ENCODE results near the gene SETD7. TPM values are rescaled to one million over a fixed set of nuclear protein-coding genes. Genes with fewer than 3 reads are reported as not detected.

SETD7 gene
- polyA plus RNA-seq, 3 donors = 14.1 to 16.8 (median 15.4) TPM

- 0% methylated on average over 46 of the region's 57 CpGs for WGBS (ENCODE audit: insufficient coverage)
- peaks cover 0 to 2% (median 0%) of the 10 kb centered on the region in 3 donors for H3K27me3 Mint-ChIP-seq (ENCODE audit: low read depth in 3 of 3)
Observed at GRCh38 chr4:139554893-139555704, 920 bp downstream of the SETD7 start.

GRCh38 chr4:139554642-139554892 lies 1.5 kb downstream of the SETD7 start:
- H3K9me3 Mint-ChIP-seq = peaks cover 0 to 3% (median 0%) of the 10 kb centered on the region in 7 donors
- WGBS (ENCODE audit: insufficient coverage) = no CpG with 5 or more reads among the region's 1 CpG
- Histone ChIP-seq H3K4me2 (replicated peaks; ENCODE audit: extremely low read depth, low read length, poor library complexity, severe bottlenecking) (peak overlapping the region; percentile 83), H3K4me1 (ENCODE audit: control insufficient read depth in 1 of 2, insufficient read depth in 2 of 2, low read length in 2 of 2) (peaks cover 39 to 66% of the 10 kb centered on the region in 2 donors), H3K36me3 (replicated peaks in 1 of 2; ENCODE audit: control insufficient read depth in 1 of 2, insufficient read depth in 2 of 2, low read length in 2 of 2) (no peaks in the 10 kb centered on the region), H3K79me2 (ENCODE audit: insufficient read depth, low read length) (peaks cover 63% of the 10 kb centered on the region), H2AFZ (ENCODE audit: insufficient read depth, low read depth, low read length, poor library complexity, severe bottlenecking) (no peak overlapping the region), H4K20me1 (ENCODE audit: insufficient read depth, low read length) (peaks cover 37% of the 10 kb centered on the region), H3K9ac (ENCODE audit: insufficient read depth, low read length, poor library complexity, severe bottlenecking) (peak overlapping the region; percentile 91), H3K9me3 (replicated peaks in 1 of 2; ENCODE audit: control insufficient read depth in 1 of 2, insufficient read depth in 1 of 2, low read length in 2 of 2) (no peaks in the 10 kb centered on the region), H3K27me3 (ENCODE audit: control insufficient read depth in 2 of 2, insufficient read depth in 2 of 2, low read length in 2 of 2) (no peaks in the 10 kb centered on the region), H3K4me3 (replicated peaks in 1 of 3; ENCODE audit: low read depth in 2 of 3, low read length in 3 of 3) (peak overlapping the region; percentile 73 to 92 (median 78)), H3K27ac (ENCODE audit: low read depth in 1 of 2, low read length in 2 of 2) (peak overlapping the region in 1 of 2 donors; percentile 91)
- peaks cover 55% of the 10 kb centered on the region for H3K4me1 Mint-ChIP-seq
- H3K27me3 Mint-ChIP-seq (ENCODE audit: low read depth in 3 of 3) = peaks cover 0 to 2% (median 0%) of the 10 kb centered on the region in 3 donors
- H3K4me3 Mint-ChIP-seq = peak overlapping the region; percentile 88 to 92
- H3K27ac Mint-ChIP-seq = peak overlapping the region; percentile 92 to 97 (median 97)
- intact Hi-C loops (cut with micrococcal nuclease) = loop anchor here in 1 of 2 donors (10.0 kb wide), 3 partner anchors 110 to 350 kb away; partner anchors contain the start of genes MGST2, NAA15 and NDUFC1
- DNase-seq = no peak
- no peak for TF ChIP-seq CTCF (IDR thresholded peaks at IDR 0.05)
- H3K36me3 Mint-ChIP-seq = peaks cover 0 to 5% of the 10 kb centered on the region in 2 donors

More at GRCh38 chr4:139554893-139555704, 920 bp downstream of the SETD7 start:
- peaks cover 45 to 72% of the 10 kb centered on the region in 2 donors for H3K4me1 ChIP-seq (ENCODE audit: control insufficient read depth in 1 of 2, insufficient read depth in 2 of 2, low read length in 2 of 2)
- peaks cover 32% of the 10 kb centered on the region for H4K20me1 ChIP-seq (ENCODE audit: insufficient read depth, low read length)
- H3K9me3 Mint-ChIP-seq = peaks cover 0 to 3% (median 0%) of the 10 kb centered on the region in 7 donors
- H3K36me3 Mint-ChIP-seq = peaks cover 0 to 5% of the 10 kb centered on the region in 2 donors
- H3K27ac Mint-ChIP-seq = peak overlapping the region; percentile 92 to 97 (median 97)
- no peaks in the 10 kb centered on the region for H3K27me3 ChIP-seq (ENCODE audit: control insufficient read depth in 2 of 2, insufficient read depth in 2 of 2, low read length in 2 of 2)
- peak overlapping the region; percentile 91 to 97 for H3K27ac ChIP-seq (ENCODE audit: low read depth in 1 of 2, low read length in 2 of 2)
- peak overlapping the region; percentile 88 to 92 for H3K4me3 Mint-ChIP-seq
- peak overlapping the region; percentile 73 to 92 (median 78) for H3K4me3 ChIP-seq (replicated peaks in 1 of 3; ENCODE audit: low read depth in 2 of 3, low read length in 3 of 3)
- peaks cover 57% of the 10 kb centered on the region for H3K79me2 ChIP-seq (ENCODE audit: insufficient read depth, low read length)
- peak overlapping the region; percentile 83 for H3K4me2 ChIP-seq (replicated peaks; ENCODE audit: extremely low read depth, low read length, poor library complexity, severe bottlenecking)
- H3K9ac ChIP-seq (ENCODE audit: insufficient read depth, low read length, poor library complexity, severe bottlenecking) = peak overlapping the region; percentile 91
- H3K4me1 Mint-ChIP-seq = peaks cover 59% of the 10 kb centered on the region
- intact Hi-C loops (cut with micrococcal nuclease) = loop anchor here in 1 of 2 donors (5.0 to 10.0 kb wide), 4 partner anchors 103 to 350 kb away; partner anchors contain the start of genes MGST2, NAA15, NDUFC1 and RAB33B
- H3K9me3 ChIP-seq (replicated peaks in 1 of 2; ENCODE audit: control insufficient read depth in 1 of 2, insufficient read depth in 1 of 2, low read length in 2 of 2) = no peaks in the 10 kb centered on the region
- H3K36me3 ChIP-seq (replicated peaks in 1 of 2; ENCODE audit: control insufficient read depth in 1 of 2, insufficient read depth in 2 of 2, low read length in 2 of 2) = no peaks in the 10 kb centered on the region
- peak overlapping the region; percentile 79 for H2AFZ ChIP-seq (ENCODE audit: insufficient read depth, low read depth, low read length, poor library complexity, severe bottlenecking)
- DNase-seq = peak; percentile 80 to 88 (median 83)
- no peak for TF ChIP-seq CTCF (IDR thresholded peaks at IDR 0.05)

All from CD14-positive monocyte (primary cell).